NCI-H2227 (cell line): ENCODE results near the gene SYNPR.

Experiments
- DNase-seq: peaks from one replicate; lab custom pipeline; 2025; ENCODE audit not compliant: unreplicated experiment; lab: John Stamatoyannopoulos, UW

Gene SYNPR

DNA sequence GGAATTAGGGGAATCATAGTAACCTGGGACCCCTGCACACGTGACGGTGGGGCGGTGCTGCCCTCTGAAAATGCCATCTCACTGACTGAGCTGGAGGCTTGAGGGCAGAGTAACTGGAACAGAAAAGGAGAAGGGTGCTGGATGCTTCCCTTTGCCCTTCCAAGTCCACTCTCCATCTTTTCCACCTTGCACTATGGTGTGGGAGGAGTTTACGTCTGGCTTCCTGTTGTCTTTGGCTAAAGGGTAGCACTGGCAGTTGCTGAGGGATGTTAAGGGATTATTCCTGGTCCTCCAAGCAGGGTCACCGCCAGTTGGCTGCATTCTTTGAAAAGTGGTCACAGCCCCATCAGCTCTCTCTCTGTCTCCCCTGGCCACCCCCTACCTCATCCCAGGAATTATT, 245.0 kb downstream of the SYNPR start:
- no peak for DNase-seq

DNA sequence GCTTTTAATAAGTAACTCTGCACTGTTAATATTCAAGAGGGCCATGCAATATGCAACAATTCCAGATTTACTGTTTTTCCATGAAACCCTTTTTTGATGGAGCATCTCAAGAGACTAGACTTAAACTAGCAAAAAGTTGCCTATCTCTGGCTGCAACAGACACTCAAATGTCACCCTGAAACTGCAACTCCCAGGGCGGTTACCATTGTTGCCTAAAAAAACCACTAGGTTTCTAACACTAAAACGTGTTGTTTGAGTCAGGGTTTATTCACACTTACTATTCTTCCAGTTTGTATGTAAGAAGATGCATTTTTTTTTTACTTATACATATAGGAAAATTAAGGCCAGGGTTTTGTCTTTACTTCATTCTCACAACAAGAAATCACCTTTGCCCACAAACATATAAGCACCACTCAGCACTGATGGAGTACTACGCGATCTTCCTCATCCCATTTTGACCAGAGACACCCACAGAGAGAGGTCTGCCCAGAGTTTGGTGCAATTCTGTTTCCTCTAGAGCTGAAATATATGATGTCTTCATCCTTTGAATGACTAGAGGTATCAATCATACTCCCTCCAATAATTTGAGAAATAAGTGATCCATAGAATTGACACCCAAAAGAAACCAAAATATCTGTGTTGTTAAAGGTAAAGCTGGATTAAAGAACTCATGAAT, 250.4 kb downstream of the SYNPR start:
- no peak for DNase-seq

DNA sequence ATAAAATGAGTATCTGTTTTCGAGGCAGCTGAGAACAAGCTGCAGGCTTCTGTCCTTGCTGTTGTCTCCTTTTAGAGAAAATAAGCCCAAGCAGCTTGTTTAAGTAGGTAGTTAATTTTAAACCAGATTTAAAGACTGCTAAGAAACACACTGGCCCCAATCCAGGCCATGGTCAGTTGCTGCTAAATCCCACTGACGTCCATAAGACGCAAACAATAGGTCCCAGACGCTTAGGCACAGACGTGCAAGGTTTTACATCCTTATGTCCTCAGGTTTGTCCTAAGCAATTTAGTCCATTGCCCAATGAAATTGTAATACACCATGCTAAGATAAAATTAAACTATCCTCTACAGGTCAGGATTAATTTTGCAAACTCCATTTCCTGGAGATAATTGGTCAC, 254.4 kb downstream of the SYNPR start:
- DNase-seq, result no peak

DNA sequence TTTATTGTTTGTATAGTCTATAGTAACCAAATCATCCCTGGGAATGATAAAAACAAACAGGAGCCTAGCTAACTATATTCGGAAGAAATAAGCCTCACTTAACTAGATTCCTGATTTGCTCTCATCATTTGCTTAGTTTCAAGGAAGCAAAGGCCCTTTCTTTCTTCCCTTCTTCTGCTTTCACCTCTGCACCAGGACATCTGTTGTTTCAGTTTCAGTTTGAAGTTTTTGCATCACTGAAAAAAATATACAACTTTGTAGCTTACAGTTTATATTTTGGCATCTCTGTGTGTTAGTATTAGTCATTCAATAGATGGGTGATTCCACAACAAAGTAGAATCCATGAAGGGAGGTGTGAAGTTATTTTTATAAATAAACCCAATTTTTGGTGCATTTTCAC, 260.8 kb downstream of the SYNPR start:
- DNase-seq, result no peak

DNA sequence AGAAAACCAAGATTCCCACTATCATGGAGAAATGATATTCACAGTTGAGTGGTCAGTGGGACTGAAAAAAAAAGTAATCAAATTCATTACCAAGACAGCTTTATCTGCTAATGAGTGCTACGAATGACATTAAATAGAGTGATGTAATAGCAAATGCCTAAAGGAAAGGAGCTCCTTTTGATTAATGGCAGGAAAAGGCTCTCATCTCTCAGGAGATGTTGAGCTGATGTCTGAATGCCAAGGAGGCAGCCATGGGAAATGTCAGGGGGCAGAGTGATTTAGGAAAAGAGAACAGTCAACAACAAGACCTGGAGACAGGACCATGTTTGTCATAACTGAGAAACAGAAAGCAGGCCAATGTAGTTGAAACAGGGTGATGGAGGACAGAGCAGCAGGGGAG, 277.7 kb downstream of the SYNPR start:
- no peak for DNase-seq

DNA sequence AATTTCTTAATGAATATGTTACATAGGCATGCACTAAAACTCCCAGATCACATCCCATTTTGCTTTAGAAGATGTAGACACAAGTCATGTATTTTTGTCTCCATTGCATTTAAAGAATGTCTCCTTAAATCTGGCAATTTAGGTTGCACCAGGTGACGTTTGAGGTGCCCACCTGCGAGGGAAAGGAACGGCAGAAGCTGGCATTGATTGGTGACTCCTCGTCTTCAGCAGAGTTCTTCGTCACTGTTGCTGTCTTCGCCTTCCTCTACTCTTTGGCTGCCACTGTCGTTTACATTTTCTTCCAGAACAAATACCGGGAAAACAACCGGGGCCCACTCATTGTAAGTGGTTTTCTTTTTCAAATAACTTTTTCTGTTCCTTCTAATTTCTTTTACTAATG, 278.3 kb downstream of the SYNPR start:
- DNase-seq, result no peak

DNA sequence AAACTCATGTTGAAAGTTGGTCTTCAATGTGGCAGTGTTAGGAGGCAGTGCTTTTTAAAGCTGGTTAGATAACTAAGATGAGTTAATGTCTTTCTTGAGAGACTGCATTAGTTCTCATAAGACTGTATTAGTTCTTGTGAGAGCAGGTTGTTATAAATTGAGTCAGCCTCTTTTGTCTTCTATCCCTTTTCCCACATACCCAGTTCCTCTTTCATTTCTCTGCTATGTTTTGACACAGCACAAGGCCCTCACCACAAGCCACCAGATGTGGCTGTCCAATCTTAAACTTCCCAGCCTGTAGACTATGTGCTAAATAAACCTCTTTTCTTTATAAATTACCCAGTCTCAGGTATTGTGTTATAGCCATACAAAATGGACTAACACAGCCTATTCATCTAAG, 279.8 kb downstream of the SYNPR start:
- no peak for DNase-seq

DNA sequence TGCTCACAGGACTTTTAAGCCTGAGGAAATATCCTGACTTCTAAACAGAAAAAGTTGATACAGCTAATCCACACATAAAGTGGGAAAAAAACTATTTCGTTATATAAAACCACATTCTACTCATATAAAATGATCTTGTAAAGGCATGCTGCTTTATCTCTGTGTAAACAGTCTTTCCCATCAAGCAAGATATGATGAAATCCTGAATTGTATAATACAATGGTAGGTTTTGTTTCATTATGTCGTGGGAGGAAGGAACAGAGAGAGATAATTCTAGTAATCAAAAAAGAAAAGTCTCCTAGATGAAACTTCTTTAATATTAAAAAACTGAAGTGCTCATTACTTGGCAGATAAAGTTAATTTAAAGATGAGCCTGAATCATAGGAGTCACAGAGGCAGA, 281.8 kb downstream of the SYNPR start:
- no peak for DNase-seq

DNA sequence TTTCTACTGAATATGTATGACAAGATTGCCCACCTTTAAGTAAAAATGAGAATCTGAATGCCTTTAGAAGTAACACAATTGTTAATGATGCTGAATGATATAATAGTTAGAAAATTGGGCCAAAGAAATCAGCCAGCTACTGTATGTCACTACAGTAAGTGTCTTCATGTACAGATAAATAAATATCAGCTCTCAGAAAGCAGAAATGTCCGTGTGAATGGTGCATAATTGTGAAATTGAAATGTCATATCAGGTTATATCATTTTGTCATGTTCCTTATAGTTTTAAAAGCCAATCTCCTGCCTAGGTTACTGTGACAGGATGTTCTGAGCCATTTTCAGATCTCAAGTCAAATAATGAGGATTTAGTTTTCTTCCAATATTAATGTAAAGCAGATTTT, 283.8 kb downstream of the SYNPR start:
- DNase-seq, result no peak

DNA sequence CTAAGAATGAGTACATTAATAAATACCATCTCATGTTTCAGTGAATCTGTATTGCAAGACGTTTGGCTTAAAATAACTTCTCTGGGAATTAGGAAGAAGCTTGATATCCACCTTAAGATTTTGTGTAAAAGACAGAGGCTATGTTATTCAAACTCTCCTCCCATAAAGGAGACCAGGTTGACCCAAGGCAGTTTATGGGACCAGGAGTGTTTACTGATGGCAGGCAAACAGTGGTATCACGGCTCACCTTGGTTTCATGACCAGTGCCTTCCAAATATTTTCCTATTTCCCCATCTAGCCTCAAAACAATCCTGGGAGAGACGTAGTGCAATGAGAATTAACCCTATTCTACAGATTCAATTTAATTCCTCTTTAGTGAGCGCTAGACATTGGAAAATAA, 284.2 kb downstream of the SYNPR start:
- no peak for DNase-seq

DNA sequence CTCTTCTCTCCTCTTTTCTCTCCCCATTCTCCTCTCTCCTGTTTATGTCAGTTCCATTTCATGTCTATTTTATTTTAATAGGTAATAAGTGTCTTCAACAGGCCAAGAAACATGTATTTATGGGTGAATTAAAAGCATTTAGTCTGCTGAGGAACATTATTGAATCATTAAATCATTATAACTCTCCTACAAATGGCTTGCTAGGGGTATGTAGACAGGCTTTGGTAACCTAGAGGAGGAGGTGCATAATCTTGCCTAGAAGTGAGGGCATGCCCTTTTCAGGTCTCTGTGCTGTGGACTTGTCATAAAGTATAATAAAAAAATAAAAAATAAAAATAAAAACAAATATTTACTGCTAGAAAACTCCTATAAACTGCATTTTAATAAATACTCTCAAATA, 285.5 kb downstream of the SYNPR start:
- peak; percentile 14 for DNase-seq

DNA sequence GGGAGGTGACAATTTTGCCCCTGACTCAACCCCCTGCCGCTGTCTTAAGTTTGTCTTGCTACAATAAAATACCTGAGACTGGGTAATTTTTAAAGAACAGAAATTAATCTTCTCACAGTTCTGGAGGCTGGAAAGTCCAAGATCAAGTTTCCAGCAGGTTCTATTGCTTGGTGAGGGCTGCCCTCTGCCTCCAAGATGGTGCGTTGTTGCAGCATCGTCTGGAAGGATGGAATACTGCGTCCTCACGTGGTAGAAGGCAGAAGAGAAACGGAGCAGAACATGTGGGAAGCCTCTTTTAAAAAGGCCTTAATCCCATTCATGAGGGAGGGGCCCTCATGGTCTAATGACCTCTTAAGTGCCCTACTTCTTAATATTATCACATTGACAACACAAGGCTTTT, 287.1 kb downstream of the SYNPR start:
- DNase-seq, result no peak

DNA sequence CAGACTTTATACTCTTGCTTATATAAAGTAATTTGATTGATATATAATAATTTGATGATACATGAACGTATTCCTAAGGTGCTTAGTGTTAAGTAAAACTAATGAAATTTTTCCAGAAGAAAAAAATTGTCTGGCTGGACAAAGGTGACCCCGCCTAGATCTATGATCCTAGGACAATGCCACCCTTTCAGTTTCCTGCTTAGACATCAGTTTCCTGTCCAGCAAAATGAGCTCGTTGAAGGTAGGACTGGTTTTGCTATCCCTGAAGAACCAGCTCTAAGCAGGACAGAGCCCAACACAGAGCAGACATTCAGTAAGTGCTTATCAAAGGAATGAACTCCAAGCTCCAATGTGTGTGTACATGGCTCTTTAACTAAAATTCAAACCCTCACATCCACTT, 293.6 kb downstream of the SYNPR start:
- no peak for DNase-seq

DNA sequence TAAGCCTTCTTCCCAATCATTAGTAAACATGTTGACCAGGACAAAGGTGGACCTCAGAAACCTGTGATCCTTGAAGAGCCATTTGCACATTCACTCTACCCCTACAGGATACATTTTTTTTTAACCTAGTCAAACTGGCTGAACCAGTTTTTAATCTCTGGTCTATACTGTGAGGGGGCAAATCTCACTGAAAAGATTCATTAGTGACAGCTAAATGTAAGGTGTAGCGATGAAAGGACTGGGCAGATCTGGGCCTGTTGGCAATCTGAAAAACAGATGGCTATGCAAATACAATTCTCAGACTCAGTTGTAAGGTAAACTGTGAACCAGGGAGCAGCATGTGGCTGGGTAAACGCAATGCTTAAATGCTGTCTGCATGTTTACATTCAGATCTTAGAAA, 298.7 kb downstream of the SYNPR start:
- DNase-seq, result no peak

DNA sequence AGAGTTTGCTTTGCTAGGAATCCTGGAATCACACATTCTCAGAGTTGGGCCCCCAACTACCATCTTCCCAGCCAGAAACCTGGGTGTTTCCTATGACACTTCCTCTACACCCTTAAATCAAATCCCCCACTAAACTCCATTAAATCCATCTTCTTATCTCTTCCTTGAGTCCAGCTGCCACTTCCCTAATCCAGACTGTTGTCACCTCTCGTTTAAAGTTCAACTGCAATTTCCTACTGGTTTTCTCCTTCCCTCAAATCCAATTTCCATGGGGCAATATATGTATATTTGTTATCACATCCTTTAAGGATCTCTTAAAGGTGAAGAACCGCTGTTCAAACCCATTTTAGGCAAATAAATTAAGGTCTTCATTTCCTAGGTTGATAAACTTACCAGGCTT, 300.8 kb downstream of the SYNPR start:
- DNase-seq, result no peak

DNA sequence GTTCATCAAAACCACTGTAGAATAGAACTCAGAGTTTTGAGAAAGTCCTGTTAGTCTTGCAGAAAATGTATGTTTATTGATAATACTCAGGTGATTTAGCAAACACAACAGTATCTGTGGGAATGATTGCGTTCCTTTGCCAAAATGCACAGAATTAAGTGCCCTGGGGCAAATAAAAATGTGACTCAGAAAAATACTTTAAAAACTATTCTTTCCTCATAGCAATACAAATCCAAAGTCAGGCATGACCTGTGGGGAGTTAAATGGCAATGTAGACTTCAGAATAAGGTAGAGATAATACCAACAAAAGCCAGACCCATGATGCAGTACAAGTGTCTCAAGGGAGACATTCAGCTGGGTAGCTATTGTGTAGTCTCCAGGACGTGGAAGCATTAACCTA, 302.0 kb downstream of the SYNPR start:
- no peak for DNase-seq

DNA sequence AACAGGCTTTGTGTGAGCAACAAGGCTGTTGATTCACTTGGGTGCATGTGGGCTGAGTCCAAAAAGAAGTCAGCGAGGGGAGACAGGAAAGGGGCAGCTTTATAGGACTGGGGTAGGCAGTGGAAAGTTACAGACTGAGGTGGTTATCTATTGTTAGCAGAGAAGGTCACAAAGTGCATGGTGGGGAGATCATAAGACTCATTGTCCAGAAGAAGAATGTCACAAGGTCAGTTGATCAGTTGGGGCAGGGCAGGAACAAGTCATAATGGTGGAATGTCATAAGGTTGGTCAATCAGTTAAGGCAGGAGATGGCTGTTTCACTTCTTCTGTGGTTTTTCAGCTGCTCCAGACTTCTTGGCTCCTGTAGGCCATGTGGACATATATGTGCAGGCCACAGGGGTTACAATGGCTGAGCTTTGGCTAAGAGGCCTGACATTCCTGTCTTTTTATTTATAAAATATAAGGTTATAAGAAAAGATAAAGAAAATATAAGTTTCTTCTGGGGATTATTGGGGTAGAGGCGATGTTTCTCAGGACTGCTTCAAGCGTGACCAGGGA, 304.9 kb downstream of the SYNPR start:
- DNase-seq, result no peak

DNA sequence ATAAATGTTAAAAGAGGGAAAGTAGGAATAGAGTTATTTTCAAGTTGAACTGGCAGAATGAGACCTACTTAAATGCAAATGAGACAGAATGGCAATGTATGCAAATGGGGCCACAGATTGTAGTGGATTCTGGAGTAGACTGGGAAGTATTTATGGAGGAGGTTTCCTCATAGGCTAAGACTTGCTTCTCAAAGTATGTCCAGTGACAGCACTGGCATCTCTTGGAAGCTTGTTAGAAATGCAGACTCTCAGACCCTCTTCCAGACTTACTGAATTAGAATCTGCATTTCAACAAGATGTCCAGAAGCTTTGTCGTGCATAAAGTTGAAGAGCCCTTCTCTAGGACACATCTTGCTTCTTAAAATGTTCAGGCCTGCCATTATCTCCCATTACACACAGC, 306.6 kb downstream of the SYNPR start:
- no peak for DNase-seq

DNA sequence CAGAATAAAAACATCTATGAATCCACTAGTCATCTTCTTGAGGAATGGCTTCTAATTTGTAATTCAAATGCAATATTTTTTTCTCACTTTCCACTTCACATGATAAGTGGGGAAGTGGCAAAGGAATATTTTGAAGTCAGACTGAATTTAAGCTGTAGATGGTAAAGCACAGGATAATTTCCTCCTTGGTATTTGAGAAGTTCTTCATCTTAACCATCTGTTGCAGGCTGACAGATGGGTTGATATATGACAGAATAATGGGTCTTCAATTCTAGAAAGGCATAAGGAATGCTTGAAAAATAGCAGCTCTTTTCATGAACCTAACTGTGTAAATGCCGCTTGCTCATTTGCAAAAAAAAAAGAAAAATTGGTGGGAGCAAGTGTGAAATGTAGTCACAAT, 307.8 kb downstream of the SYNPR start:
- DNase-seq, result peak; percentile 14

DNA sequence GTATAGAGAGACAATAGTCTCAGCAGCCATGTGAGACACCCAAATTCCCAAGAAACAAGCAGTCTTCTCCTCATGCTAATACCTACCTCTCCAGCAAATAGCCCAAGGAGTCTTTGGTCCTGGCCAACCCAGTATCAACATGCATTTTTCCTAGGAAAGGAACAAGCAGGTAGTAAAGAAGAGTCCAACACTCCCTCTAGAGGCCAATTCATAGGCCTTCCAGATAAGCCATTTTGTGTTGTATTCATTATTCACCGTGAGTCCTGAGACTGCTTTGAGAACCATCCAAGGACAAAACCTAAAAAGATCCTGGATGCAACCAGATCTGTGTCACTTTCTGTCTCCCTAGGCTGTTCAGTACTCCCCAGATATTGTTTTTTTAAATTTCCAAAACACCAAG, 310.8 kb downstream of the SYNPR start:
- DNase-seq, result no peak

DNA sequence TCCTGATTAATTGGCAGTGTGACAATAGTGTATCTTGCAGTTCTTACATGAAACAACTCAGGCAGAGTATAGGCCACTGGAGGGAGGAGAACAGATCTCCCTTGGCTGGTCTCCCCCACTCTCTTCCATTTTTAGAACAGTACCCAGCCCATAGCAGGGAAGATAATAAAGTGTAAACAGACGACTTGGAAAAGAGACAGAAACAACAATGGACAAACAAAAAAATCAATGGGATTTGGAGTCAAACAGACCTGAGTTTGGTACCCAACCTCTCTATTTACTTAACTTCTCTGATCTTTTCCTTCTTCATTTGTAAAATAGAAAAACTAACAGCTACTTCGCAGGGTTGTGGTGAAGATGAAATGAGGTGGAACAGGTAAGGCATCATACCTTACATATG, 315.7 kb downstream of the SYNPR start:
- no peak for DNase-seq

DNA sequence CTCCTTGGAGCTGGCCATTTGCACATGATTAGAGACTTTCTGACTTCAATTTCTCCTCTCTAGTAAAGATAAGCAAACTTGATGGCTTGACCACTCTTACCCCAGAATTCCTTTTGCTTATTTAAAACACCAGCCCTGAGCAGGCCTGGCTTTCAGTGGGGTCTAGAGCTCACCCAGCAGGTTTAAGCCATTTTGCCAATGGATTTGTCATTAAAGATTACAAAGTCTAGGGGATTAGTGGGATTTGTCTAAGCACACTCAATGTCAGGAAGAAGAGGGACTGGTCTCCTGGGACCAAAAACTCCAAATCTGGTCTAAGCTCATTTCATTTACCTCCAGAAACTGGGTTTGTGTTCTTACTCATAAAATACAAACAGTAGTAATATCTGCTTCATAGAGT, 317.1 kb downstream of the SYNPR start:
- no peak for DNase-seq

DNA sequence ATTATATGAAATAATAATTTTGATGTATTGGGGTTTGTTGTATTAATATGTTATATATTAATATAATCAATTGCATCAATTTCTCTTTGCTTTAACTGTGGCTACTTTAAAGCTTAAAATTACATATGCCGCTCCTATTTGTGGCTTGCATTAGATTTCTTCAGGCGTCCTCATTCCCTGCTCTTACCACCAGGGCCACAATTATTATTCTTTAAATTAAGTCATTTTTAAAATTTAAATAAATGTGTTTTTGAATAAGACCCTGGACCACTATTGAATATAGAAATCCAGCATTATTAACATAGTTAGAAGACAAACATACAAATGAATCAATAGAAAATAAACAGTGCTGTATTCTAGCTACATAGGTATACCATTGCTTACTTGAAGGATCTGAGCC, 318.9 kb downstream of the SYNPR start:
- no peak for DNase-seq
